OCI-LY1 (cell line): ENCODE results near the gene GRIN3B.

Source experiments
- H2AFZ ChIP-seq: fragments of 200-600 bp; sonication (generic), shearing (Covaris generic); 2 replicates; pipeline ENCODE4 v1.6.0; 2014; ENCODE audit warnings: antibody characterized with exemption, mild to moderate bottlenecking, low read length
- H3F3A ChIP-seq: fragments of 200-600 bp; sonication (generic), shearing (Covaris generic); 2 replicates; pipeline ENCODE4 v1.6.0; 2014; ENCODE audit warnings: mild to moderate bottlenecking, antibody characterized with exemption, low read length, moderate library complexity; ENCODE audit not compliant: insufficient read depth
- H3K27ac ChIP-seq: fragments of 200-600 bp; sonication (generic); 2 replicates; pipeline ENCODE4 v1.5.1; 2014; ENCODE audit warnings: low read length, mixed run types, mild to moderate bottlenecking, low read depth; ENCODE audit not compliant: poor library complexity, severe bottlenecking
- H3K27me3 ChIP-seq: fragments of 200-600 bp; sonication (generic); 2 replicates; pipeline ENCODE4 v1.6.0; 2014; ENCODE audit warnings: antibody characterized with exemption, mild to moderate bottlenecking, low read length, moderate library complexity; ENCODE audit not compliant: insufficient read depth
- H3K36me3 ChIP-seq: fragments of 200-600 bp; sonication (generic); 2 replicates; pipeline ENCODE4 v1.6.1; 2014; ENCODE audit warnings: mild to moderate bottlenecking, antibody characterized with exemption, low read length, moderate library complexity, mixed read lengths; ENCODE audit not compliant: insufficient read depth
- H3K4me1 ChIP-seq: fragments of 200-600 bp; sonication (generic); 2 replicates; pipeline ENCODE4 v1.5.1; 2014; ENCODE audit warnings: mild to moderate bottlenecking, low read length, moderate library complexity; ENCODE audit not compliant: insufficient read depth, severe bottlenecking
- H3K4me2 ChIP-seq: fragments of 200-600 bp; sonication (generic), shearing (Covaris generic); 2 replicates; pipeline ENCODE4 v1.6.1; 2014; ENCODE audit warnings: low read length
- H3K4me3 ChIP-seq: fragments of 200-600 bp; sonication (generic); 2 replicates; pipeline ENCODE4 v1.5.1; 2014; ENCODE audit warnings: low read length, low read depth, mild to moderate bottlenecking, mixed read lengths; ENCODE audit not compliant: poor library complexity, severe bottlenecking
- H3K79me2 ChIP-seq: fragments of 200-600 bp; shearing (Covaris generic); 2 replicates; pipeline ENCODE4 v1.6.1; 2016; ENCODE audit warnings: mixed run types, low read length, mixed read lengths; ENCODE audit not compliant: insufficient read depth
- H3K9ac ChIP-seq: fragments of 200-600 bp; sonication (generic), shearing (Covaris generic); 2 replicates; pipeline ENCODE4 v1.6.1; 2014; ENCODE audit warnings: mild to moderate bottlenecking, low read length, mixed read lengths
- H3K9me2 ChIP-seq: fragments of 200-600 bp; sonication (generic), shearing (Covaris generic); 2 replicates; pipeline ENCODE4 v1.6.1; 2014; ENCODE audit warnings: low read depth, mild to moderate bottlenecking, low read length, mixed read lengths
- H3K9me3 ChIP-seq: fragments of 200-600 bp; shearing (Covaris generic); 2 replicates; pipeline ENCODE4 v1.6.1; 2014; ENCODE audit warnings: low read length, mixed read lengths
- H4K20me1 ChIP-seq: fragments of 200-600 bp; sonication (generic), shearing (Covaris generic); 2 replicates; pipeline ENCODE4 v1.6.0; 2016; ENCODE audit warnings: mild to moderate bottlenecking, low read length; ENCODE audit not compliant: insufficient read depth
- EZH2 ChIP-seq: fragments of 200-600 bp; sonication (generic), shearing (Covaris generic); IDR thresholded peaks from 2 replicates; pipeline ENCODE4 v1.8.0; 2017; ENCODE audit warnings: borderline replicate concordance, mixed run types, mild to moderate bottlenecking, antibody characterized with exemption, low read length, moderate library complexity, mixed read lengths
- TF ChIP-seq, protein P1 (sequence below): fragments of 200-600 bp; sonication (generic), shearing (Covaris generic); IDR thresholded peaks from 2 replicates; pipeline ENCODE4 v1.5.1; 2017; ENCODE audit warnings: mild to moderate bottlenecking, antibody characterized with exemption, low read length, moderate library complexity, mixed read lengths

The GRIN3B gene

GRCh38 chr19:1006711-1007398 is 6.6 kb downstream of the GRIN3B start:
- Histone ChIP-seq H3K4me3 (no peak overlapping the region), H3K9me2 (no peaks in the 10 kb centered on the region), H3K79me2 (no peaks in the 10 kb centered on the region), H3K4me1 (no peaks in the 10 kb centered on the region), H3K4me2 (no peak overlapping the region), H3K9me3 (no peaks in the 10 kb centered on the region), H3F3A (no peaks in the 10 kb centered on the region), H4K20me1 (no peaks in the 10 kb centered on the region), H3K9ac (no peak overlapping the region), H3K36me3 (peaks cover 32% of the 10 kb centered on the region), H3K27ac (no peak overlapping the region), H3K27me3 (peaks cover 12% of the 10 kb centered on the region; the same call in 1 of the 2 replicates), H2AFZ (no peak overlapping the region)
- TF ChIP-seq, protein P1, sequence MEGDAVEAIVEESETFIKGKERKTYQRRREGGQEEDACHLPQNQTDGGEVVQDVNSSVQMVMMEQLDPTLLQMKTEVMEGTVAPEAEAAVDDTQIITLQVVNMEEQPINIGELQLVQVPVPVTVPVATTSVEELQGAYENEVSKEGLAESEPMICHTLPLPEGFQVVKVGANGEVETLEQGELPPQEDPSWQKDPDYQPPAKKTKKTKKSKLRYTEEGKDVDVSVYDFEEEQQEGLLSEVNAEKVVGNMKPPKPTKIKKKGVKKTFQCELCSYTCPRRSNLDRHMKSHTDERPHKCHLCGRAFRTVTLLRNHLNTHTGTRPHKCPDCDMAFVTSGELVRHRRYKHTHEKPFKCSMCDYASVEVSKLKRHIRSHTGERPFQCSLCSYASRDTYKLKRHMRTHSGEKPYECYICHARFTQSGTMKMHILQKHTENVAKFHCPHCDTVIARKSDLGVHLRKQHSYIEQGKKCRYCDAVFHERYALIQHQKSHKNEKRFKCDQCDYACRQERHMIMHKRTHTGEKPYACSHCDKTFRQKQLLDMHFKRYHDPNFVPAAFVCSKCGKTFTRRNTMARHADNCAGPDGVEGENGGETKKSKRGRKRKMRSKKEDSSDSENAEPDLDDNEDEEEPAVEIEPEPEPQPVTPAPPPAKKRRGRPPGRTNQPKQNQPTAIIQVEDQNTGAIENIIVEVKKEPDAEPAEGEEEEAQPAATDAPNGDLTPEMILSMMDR, result no peak
- no peak for TF ChIP-seq EZH2

DNA sequence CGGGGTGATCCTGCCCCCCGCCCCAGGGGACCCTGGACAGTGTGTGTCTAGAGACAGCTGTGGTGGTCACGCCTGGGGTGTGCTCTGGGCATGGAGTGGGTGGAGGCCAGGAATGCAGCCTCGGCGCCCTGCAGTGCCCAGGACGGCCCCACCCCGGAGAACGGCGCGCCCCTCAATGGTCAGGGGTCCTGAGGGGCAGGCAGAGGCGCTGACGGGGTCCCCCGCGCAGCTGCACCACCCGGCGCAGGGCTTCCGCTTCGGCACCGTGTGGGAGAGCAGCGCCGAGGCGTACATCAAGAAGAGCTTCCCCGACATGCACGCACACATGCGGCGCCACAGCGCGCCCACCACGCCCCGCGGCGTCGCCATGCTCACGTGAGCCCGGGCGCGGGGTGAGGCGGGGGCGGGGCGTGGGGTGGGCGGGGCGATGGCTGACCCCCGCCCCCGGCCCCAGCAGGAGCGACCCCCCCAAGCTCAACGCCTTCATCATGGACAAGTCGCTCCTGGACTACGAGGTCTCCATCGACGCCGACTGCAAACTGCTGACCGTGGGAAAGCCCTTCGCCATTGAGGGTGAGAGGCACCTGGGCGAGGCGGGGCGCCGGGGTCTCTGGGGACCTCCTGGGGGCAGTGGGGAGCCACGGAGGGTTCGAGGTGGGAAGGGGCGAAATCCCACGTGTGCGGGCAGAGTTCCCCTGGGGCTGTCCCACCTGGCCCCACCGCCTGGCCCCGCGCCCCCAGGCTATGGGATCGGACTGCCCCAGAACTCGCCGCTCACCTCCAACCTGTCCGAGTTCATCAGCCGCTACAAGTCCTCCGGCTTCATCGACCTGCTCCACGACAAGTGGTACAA is 7.4 kb downstream of the GRIN3B start:
- Histone ChIP-seq H2AFZ (no peak overlapping the region), H3K4me2 (no peak overlapping the region), H3K4me1 (no peaks in the 10 kb centered on the region), H3K27me3 (peaks cover 12% of the 10 kb centered on the region; the same call in 1 of the 2 replicates), H3K79me2 (no peaks in the 10 kb centered on the region), H3F3A (no peaks in the 10 kb centered on the region), H3K36me3 (peaks cover 40% of the 10 kb centered on the region), H3K9me2 (no peaks in the 10 kb centered on the region), H3K9me3 (no peaks in the 10 kb centered on the region), H4K20me1 (no peaks in the 10 kb centered on the region), H3K4me3 (no peak overlapping the region), H3K9ac (no peak overlapping the region), H3K27ac (no peak overlapping the region)
- TF ChIP-seq EZH2, result no peak
- TF ChIP-seq, protein P1, result no peak

- no peak overlapping the region for H3K4me2 ChIP-seq
- no peaks in the 10 kb centered on the region for H3K9me3 ChIP-seq
- H4K20me1 ChIP-seq, result no peaks in the 10 kb centered on the region
- H3K27ac ChIP-seq, result no peak overlapping the region
- no peak overlapping the region for H3K9ac ChIP-seq
- H3K36me3 ChIP-seq, result peaks cover 48% of the 10 kb centered on the region
- no peaks in the 10 kb centered on the region for H3K4me1 ChIP-seq
- no peaks in the 10 kb centered on the region for H3K79me2 ChIP-seq
- no peaks in the 10 kb centered on the region for H3F3A ChIP-seq
- no peak overlapping the region for H3K4me3 ChIP-seq
- no peak overlapping the region for H2AFZ ChIP-seq
- H3K9me2 ChIP-seq, result no peaks in the 10 kb centered on the region
- TF ChIP-seq, protein P1, result no peak
- peaks cover 5% of the 10 kb centered on the region; the same call in 1 of the 2 replicates for H3K27me3 ChIP-seq
Observed at GRCh38 chr19:1008268-1009040, 8.2 kb downstream of the GRIN3B start.
